Neuron (in vitro differentiated cells): ENCODE data around the gene DPM1.

Experiments used
- H2AFZ ChIP-seq: one replicate; pipeline ENCODE4 v1.6.1; 2013; ENCODE audit warnings: low read depth, mild to moderate bottlenecking, inconsistent platforms, low read length, moderate library complexity
- H3K27me3 ChIP-seq: one replicate; pipeline ENCODE4 v1.6.1; 2013; ENCODE audit warnings: low read length; ENCODE audit not compliant: insufficient read depth
- H3K36me3 ChIP-seq: one replicate; pipeline ENCODE4 v1.6.1; 2013; ENCODE audit warnings: low read length; ENCODE audit not compliant: insufficient read depth
- H3K4me1 ChIP-seq: one replicate; pipeline ENCODE4 v1.6.1; 2013; ENCODE audit warnings: low read length; ENCODE audit not compliant: insufficient read depth
- H3K4me3 ChIP-seq: 2 replicates; pipeline ENCODE4 v1.5.1; 2013; ENCODE audit warnings: mild to moderate bottlenecking, low read length, moderate library complexity
- H3K9me3 ChIP-seq: one replicate; pipeline ENCODE4 v1.6.1; 2013; ENCODE audit warnings: low read length

DPM1 gene

DNA sequence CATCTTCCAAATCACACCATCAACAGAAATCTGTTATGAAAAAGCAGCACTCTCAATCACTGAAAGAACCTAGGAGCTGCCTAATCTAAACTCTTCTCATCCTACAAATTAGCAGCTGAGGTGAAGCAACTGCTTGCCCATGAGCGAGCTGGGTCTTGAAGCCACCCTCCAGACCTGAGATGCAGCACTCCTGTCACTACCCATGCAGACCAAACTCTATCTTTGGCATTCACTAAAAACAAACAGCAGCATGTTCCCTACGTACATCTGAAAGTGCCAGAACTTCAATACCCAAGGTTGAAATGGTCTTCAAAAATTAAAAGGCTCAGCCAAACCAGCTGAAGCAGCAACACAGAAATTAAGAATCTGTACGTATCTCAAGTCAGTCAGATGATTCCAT, 41.4 kb downstream of the DPM1 start:
- Histone ChIP-seq H3K27me3 (no peaks in the 10 kb centered on the region), H2AFZ (no peak overlapping the region), H3K4me3 (no peak overlapping the region), H3K36me3 (peaks cover 48% of the 10 kb centered on the region), H3K9me3 (no peaks in the 10 kb centered on the region), H3K4me1 (peaks cover 10% of the 10 kb centered on the region)

DNA sequence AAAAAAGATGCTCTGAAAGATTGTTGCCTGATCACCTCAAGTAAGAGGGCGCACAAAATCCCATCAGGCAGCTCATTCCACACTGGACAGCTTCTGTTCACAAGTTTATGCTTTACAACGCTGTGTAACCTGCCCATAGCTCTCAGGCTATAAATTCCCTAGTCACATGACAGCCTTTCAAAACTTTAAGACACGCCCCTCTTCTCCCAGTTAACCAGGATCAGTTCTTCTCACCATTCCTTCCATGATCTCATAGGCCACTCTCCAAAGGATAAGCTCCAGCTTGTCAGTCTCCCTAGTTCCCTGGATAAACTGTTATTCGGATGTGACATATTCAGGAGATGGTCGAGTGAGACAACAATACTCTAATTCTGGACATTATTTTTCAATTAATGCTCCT, 42.1 kb downstream of the DPM1 start:
- Histone ChIP-seq H3K4me3 (no peak overlapping the region), H3K9me3 (no peaks in the 10 kb centered on the region), H3K4me1 (peaks cover 10% of the 10 kb centered on the region), H3K27me3 (no peaks in the 10 kb centered on the region), H2AFZ (no peak overlapping the region), H3K36me3 (peaks cover 49% of the 10 kb centered on the region)

DNA sequence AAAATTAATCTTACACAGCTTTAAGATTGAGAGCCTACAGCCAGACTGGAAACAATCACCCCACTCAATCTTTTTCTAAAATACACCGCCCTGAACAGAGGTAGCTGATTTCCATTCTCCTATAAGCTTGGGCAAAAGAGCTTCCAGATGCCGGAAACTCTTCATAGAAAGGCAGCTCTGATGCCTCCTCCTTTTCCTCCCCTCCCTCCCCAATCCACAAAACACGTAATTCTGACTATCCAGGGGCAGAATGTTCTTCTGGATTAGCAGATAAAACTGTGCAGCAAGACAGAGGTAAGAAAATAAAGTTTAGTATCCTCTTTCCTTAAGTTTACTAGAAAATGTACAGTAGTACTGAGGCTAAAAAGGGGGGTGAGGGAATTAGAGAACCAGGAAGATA, 42.9 kb downstream of the DPM1 start:
- H3K4me1 ChIP-seq, result peaks cover 10% of the 10 kb centered on the region
- H3K36me3 ChIP-seq, result peaks cover 52% of the 10 kb centered on the region
- no peak overlapping the region for H2AFZ ChIP-seq
- no peak overlapping the region for H3K4me3 ChIP-seq
- no peaks in the 10 kb centered on the region for H3K27me3 ChIP-seq
- H3K9me3 ChIP-seq, result no peaks in the 10 kb centered on the region

DNA sequence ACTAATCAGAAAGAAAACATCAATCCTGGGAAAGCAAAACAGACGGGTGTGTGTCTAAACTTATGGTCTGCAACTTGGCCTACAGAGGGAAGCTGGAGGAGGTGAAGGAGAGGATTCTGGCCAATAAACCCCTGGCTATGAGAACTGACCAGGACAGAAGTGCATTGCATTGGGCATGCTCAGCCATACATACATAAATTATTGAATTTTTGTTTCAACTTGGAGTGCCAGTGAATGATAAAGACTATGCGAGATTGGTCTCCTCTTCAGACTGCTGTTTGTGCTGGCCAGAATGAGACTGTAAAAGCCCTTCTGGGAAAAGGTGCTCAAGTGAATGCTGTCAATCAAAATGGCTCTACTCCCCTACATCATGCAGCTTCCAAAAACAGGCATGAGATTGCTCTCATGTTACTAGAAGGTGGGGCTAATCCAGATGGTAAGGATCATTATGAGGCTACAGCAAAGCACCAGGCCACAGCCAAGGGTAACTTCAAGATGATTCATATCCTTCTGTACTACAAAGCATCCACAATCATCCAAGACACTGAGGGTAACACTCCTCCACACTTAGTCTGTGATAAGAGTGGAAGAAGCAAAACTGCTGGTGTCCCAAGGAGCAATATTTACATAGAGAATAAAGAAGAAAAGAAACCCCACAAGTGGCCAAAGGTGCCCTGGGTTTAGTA, 44.5 kb downstream of the DPM1 start:
- Histone ChIP-seq H3K36me3 (peaks cover 48% of the 10 kb centered on the region), H3K9me3 (no peaks in the 10 kb centered on the region), H3K4me1 (peaks cover 10% of the 10 kb centered on the region), H2AFZ (no peak overlapping the region), H3K27me3 (no peaks in the 10 kb centered on the region), H3K4me3 (no peak overlapping the region)

DNA sequence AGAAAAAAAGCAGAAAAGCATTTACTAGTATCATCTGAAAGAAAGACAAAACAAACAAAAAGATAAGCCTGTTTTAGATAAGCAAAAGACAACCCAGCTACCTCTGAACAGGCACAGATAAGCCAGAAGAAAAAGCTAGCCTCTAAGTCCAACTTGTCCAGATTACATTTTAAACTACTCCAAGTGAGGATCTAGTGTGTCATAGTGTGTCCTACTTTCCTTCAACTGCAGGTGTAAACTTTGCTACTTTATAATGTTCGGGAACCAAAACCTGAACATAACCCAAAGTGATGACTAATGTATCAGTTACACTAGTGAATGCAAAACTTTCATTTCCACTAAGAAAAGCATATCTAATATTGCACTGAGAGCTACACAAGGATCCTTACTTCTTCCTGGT, 46.6 kb downstream of the DPM1 start:
- Histone ChIP-seq H3K4me3 (no peak overlapping the region), H3K4me1 (peaks cover 6% of the 10 kb centered on the region), H3K36me3 (peaks cover 48% of the 10 kb centered on the region), H2AFZ (no peak overlapping the region), H3K9me3 (no peaks in the 10 kb centered on the region), H3K27me3 (no peaks in the 10 kb centered on the region)

DNA sequence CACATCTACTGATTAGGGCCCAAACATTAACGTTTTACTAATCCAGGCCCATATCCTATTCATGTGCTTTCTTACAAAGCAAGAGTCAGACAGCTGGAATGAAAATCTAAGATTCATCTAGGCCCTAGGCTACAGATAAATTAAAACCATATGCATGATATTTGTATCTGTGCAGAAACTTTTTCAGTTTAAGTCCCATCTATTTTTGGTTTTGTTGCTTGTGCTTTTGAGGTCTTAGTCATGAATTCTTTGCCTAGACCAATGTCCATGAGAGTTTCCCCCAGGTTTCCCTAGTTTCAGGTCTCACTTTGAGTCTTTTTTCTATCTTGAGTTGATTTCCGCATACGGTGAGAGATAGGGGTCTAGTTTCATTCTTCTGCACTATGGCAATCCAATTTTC, 47.3 kb downstream of the DPM1 start:
- Histone ChIP-seq H2AFZ (no peak overlapping the region), H3K36me3 (peaks cover 47% of the 10 kb centered on the region), H3K4me1 (peaks cover under 1% of the 10 kb centered on the region), H3K9me3 (no peaks in the 10 kb centered on the region), H3K4me3 (no peak overlapping the region), H3K27me3 (no peaks in the 10 kb centered on the region)

DNA sequence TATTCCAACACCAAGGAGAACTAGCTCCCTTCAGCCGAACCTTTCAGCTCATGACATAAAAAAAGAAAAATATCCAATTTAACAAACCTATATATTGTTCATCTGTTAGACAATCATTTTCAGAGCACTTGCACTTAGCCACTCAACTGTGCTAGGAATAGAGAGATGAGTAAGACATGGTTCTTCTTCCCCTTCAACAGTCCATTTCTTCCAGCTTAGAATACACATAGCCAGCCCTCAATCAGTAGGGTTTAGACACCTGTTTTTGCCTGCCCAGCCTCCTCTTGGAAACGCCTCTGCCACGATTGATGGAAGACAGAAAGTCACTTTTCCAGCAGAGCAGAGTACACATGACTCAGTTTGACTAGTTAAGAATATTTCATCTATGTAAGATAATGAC, 48.9 kb downstream of the DPM1 start:
- no peaks in the 10 kb centered on the region for H3K4me1 ChIP-seq
- no peak overlapping the region for H2AFZ ChIP-seq
- H3K9me3 ChIP-seq, result no peaks in the 10 kb centered on the region
- peaks cover 51% of the 10 kb centered on the region for H3K36me3 ChIP-seq
- no peak overlapping the region for H3K4me3 ChIP-seq
- H3K27me3 ChIP-seq, result no peaks in the 10 kb centered on the region

DNA sequence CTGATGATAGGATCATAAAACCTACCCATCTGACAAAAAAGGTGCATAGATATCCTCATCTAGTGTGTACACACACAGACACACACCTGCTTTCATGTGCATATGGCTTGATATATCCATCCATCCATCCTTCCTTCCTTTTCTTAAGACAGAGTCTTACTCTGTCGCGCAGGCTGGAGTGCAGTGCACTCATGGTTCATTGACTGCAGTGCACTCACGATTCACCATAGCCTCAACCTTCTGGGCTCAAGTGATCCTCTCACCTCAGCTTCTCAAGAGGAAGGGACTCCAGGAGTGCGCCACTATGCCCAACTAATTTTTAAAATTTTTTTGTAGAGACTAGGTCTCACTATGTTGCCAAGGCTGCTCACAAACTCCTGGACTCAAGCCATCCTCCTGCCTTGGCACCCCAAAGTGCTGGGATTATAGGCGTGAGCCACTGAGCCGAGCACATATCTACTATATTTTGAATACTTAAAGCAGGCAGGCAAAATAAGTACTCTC, 54.2 kb downstream of the DPM1 start:
- Histone ChIP-seq H3K27me3 (no peaks in the 10 kb centered on the region), H3K4me3 (no peak overlapping the region), H3K4me1 (no peaks in the 10 kb centered on the region), H3K36me3 (peaks cover 73% of the 10 kb centered on the region), H3K9me3 (no peaks in the 10 kb centered on the region), H2AFZ (no peak overlapping the region)

DNA sequence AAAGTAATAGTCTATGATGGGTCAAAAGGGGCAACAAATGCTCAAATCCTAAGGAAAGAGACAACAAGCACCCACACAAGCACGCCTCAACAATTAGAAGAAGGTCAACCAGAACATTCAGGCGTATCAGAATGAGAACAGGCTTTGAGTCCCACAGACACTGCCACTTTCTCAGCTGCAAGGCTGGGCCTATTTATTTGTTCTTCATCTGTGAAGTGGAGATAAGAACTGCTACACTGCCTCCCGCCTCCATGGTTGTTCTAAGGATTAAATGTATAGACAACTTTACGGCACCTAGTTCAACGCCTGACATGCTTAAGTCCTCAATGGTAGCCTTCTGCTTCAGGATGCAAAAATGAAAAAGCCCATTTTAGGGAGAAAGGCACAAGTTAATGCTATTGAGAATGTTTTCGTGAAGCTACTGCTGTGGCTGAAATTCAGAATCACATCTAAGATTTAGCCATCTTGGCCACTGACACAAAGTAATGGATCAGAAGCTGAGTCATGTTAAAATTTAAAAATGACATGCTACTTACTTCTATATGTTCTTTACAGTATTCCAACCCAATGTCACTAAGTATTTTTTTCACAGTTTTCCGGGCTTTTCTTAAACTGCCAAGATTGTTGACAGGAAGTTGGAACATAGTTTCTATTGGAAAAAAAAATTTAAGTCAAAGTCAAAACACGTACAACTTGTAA, 54.8 kb downstream of the DPM1 start:
- H3K4me3 ChIP-seq, result no peak overlapping the region
- no peaks in the 10 kb centered on the region for H3K4me1 ChIP-seq
- no peak overlapping the region for H2AFZ ChIP-seq
- no peaks in the 10 kb centered on the region for H3K9me3 ChIP-seq
- H3K36me3 ChIP-seq, result peaks cover 78% of the 10 kb centered on the region
- no peaks in the 10 kb centered on the region for H3K27me3 ChIP-seq

DNA sequence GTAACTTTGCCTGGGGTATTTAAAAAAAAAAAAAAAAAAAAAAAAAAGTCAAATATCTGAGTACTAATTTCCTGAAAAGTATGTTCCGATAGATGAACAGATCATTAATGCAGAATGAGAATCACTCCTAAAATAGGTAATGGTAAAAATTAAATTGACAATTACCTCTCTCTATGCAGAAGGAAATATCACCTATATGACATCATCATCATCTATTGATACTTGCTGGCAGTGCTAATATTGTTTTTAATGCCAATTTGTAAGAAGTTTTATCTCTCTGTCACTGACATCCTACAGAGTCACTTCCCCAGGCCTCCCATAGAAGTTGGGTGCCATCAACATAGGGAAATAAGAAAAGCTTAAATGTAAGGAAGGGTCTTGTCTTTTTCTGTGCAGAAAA, 57.0 kb downstream of the DPM1 start:
- no peaks in the 10 kb centered on the region for H3K9me3 ChIP-seq
- H3K4me3 ChIP-seq, result no peak overlapping the region
- H2AFZ ChIP-seq, result no peak overlapping the region
- no peaks in the 10 kb centered on the region for H3K27me3 ChIP-seq
- H3K4me1 ChIP-seq, result no peaks in the 10 kb centered on the region
- peaks cover 85% of the 10 kb centered on the region for H3K36me3 ChIP-seq

DNA sequence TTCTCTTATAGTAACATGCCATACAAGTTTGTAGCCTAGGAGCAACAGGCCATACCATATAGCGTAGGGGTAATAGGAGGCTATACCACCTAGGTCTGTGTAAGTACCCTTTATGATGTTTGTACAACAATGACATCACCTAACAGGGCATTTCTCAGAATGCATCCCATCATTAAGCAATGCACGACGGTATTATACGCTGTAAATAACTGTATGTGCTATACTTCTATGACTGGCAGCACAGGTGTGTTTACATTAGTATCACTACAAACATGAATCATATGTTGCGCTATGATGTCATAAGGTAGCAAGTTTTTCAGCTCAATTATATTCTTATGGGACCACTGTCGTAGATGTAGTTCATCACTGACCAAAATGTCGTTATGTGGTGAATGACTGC, 58.1 kb downstream of the DPM1 start:
- H2AFZ ChIP-seq, result no peak overlapping the region
- peaks cover 82% of the 10 kb centered on the region for H3K36me3 ChIP-seq
- H3K4me1 ChIP-seq, result no peaks in the 10 kb centered on the region
- no peak overlapping the region for H3K4me3 ChIP-seq
- no peaks in the 10 kb centered on the region for H3K9me3 ChIP-seq
- no peaks in the 10 kb centered on the region for H3K27me3 ChIP-seq

DNA sequence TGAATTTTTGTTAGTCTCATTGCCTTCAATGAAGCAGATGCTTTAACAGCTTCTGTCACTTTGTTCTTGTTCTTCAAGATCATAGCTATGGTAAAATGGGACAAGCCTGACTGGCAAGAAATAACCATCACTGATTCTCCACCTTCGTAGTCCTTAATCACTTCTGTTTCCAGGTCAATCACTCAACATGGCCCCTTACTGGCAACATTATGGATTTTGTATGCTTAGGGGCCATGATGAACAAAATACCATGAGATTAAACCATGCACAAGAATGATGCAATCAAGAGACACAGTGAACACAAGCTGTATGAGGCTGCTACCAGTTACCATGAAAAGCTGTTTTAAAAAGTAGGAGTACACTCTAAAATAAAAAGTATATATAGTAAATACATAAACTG, 59.9 kb downstream of the DPM1 start:
- Histone ChIP-seq H3K27me3 (no peaks in the 10 kb centered on the region), H3K9me3 (no peaks in the 10 kb centered on the region), H3K4me1 (no peaks in the 10 kb centered on the region), H3K36me3 (peaks cover 84% of the 10 kb centered on the region), H2AFZ (no peak overlapping the region), H3K4me3 (no peak overlapping the region)

DNA sequence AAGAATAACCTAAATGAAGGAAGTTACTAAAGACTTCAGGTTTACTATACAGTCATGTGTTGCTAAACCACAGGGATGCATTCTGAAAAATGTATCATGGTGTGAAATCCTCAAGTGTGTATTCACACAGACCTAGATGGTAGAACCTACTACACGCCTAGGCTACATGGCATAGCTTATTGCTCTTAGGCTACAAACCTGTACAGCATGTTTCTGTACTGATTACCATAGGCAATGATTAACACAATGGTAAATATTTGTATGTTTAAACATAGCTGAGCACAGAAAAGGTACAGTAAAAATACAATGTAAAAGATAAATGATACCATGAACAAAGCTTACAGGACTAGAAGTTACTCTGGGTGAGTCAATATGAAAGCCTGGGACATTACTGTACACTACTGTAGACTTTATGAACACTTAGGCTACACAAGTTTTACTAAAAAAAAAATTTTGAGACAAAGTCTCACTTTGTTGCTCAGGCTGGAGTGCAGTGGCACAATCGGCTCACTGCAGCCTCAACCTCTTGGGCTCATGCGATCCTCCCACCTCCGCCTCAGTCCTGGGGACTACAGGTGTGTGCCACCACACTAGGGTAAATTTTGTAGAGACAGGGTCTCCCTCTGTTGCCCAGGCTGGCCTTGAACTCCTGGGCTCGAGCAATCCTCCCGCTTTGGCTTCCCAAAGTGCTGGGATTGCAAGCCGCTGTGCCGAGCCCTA, 63.1 kb downstream of the DPM1 start:
- H3K9me3 ChIP-seq, result no peaks in the 10 kb centered on the region
- peaks cover 84% of the 10 kb centered on the region for H3K36me3 ChIP-seq
- H3K4me1 ChIP-seq, result no peaks in the 10 kb centered on the region
- H3K4me3 ChIP-seq, result no peak overlapping the region
- H3K27me3 ChIP-seq, result no peaks in the 10 kb centered on the region
- H2AFZ ChIP-seq, result no peak overlapping the region
